GM19239 (cell line): Measurements from ENCODE around the gene RBM19.

Experiments
- DNase-seq: peaks from one replicate; pipeline ENCODE4 v3.0.0; 2011; ENCODE audit warnings: low spot score; ENCODE audit not compliant: insufficient read length
- FAIRE-seq: peaks from 2 replicates; lab custom pipeline; 2011; peaks lifted over from hg19 to GRCh38; lab: Jason Lieb, UNC

Gene RBM19

GRCh38 chr12:113934946-113935345 is 31.2 kb downstream of the RBM19 start:
- no peak for FAIRE-seq
- DNase-seq, result no peak

GRCh38 chr12:113934060-113934814 is 31.9 kb downstream of the RBM19 start:
- DNase-seq (no peak), FAIRE-seq (no peak)

- DNase-seq, result no peak
- no peak for FAIRE-seq
Observed at GRCh38 chr12:113933201-113933786, 32.8 kb downstream of the RBM19 start.

- DNase-seq, result no peak
- FAIRE-seq, result no peak
Observed at GRCh38 chr12:113932381-113933196, 33.5 kb downstream of the RBM19 start.

- FAIRE-seq (no peak), DNase-seq (no peak)
Observed at GRCh38 chr12:113931517-113931916, 34.6 kb downstream of the RBM19 start.

- DNase-seq (no peak), FAIRE-seq (no peak)
Observed at GRCh38 chr12:113930249-113930648, 35.9 kb downstream of the RBM19 start.

- FAIRE-seq, result no peak
- DNase-seq, result no peak
Observed at GRCh38 chr12:113929312-113929989, 36.7 kb downstream of the RBM19 start.

GRCh38 chr12:113926788-113927187 is 39.3 kb downstream of the RBM19 start:
- FAIRE-seq (no peak), DNase-seq (no peak)

GRCh38 chr12:113924341-113924740 is 41.8 kb downstream of the RBM19 start:
- FAIRE-seq, result no peak

GRCh38 chr12:113923251-113923650 is 42.9 kb downstream of the RBM19 start:
- no peak for FAIRE-seq
- no peak for DNase-seq

More at GRCh38 chr12:113924341-113924740, 41.8 kb downstream of the RBM19 start:
- no peak for DNase-seq

GRCh38 chr12:113921430-113921829 is 44.7 kb downstream of the RBM19 start:
- no peak for DNase-seq
- no peak for FAIRE-seq

GRCh38 chr12:113919791-113920190 is 46.3 kb downstream of the RBM19 start:
- DNase-seq (no peak), FAIRE-seq (no peak)

GRCh38 chr12:113918306-113918705 is 47.8 kb downstream of the RBM19 start:
- no peak for FAIRE-seq
- no peak for DNase-seq

GRCh38 chr12:113917393-113917792 is 48.7 kb downstream of the RBM19 start:
- no peak for DNase-seq
- no peak for FAIRE-seq

- FAIRE-seq (no peak), DNase-seq (no peak)
Observed at GRCh38 chr12:113914806-113915205, 51.3 kb downstream of the RBM19 start.

- DNase-seq (no peak), FAIRE-seq (no peak)
Observed at GRCh38 chr12:113914176-113914575, 51.9 kb downstream of the RBM19 start.

GRCh38 chr12:113912760-113913329 is 53.3 kb downstream of the RBM19 start:
- peak; percentile 74 for FAIRE-seq

GRCh38 chr12:113911971-113912759 is 54.0 kb downstream of the RBM19 start:
- FAIRE-seq, result no peak

More at GRCh38 chr12:113912760-113913329, 53.3 kb downstream of the RBM19 start:
- peak; percentile 41 for DNase-seq

GRCh38 chr12:113910751-113911272 is 55.3 kb downstream of the RBM19 start:
- FAIRE-seq, result no peak
- no peak for DNase-seq

More at GRCh38 chr12:113911971-113912759, 54.0 kb downstream of the RBM19 start:
- DNase-seq, result no peak
